ENCODE results near the gene PRKAB1.

The PRKAB1 gene

GRCh38 chr12:119682639-119683252 lies 14.8 kb downstream of the PRKAB1 start:
- Histone ChIP-seq H3K27me3 (replicated peaks; ENCODE audit: control insufficient read depth, insufficient read depth, low read length, poor library complexity, severe bottlenecking) (no peaks in the 10 kb centered on the region), H3K9me3 (ENCODE audit: control insufficient read depth, low read length) (no peaks in the 10 kb centered on the region), H3K4me3 (ENCODE audit: insufficient read depth, low read depth, low read length, poor library complexity, severe bottlenecking) (no peak overlapping the region), H3K4me1 (ENCODE audit: control insufficient read depth, insufficient read depth, low read length, poor library complexity, severe bottlenecking) (no peaks in the 10 kb centered on the region), H3K27ac (ENCODE audit: insufficient read depth, low read length, poor library complexity, severe bottlenecking) (no peak overlapping the region), H3K36me3 (ENCODE audit: control insufficient read depth, insufficient read depth, low read length) (peaks cover 37% of the 10 kb centered on the region)
- DNase-seq, result no peak

GRCh38 chr12:119683413-119683812 lies 15.5 kb downstream of the PRKAB1 start:
- no peak for DNase-seq
- no peak overlapping the region for H3K4me3 ChIP-seq (ENCODE audit: insufficient read depth, low read depth, low read length, poor library complexity, severe bottlenecking)
- H3K27me3 ChIP-seq (replicated peaks; ENCODE audit: control insufficient read depth, insufficient read depth, low read length, poor library complexity, severe bottlenecking), result no peaks in the 10 kb centered on the region
- H3K4me1 ChIP-seq (ENCODE audit: control insufficient read depth, insufficient read depth, low read length, poor library complexity, severe bottlenecking), result no peaks in the 10 kb centered on the region
- H3K9me3 ChIP-seq (ENCODE audit: control insufficient read depth, low read length), result no peaks in the 10 kb centered on the region
- H3K27ac ChIP-seq (ENCODE audit: insufficient read depth, low read length, poor library complexity, severe bottlenecking), result no peak overlapping the region
- H3K36me3 ChIP-seq (ENCODE audit: control insufficient read depth, insufficient read depth, low read length), result peaks cover 31% of the 10 kb centered on the region

- H3K4me1 ChIP-seq (ENCODE audit: control insufficient read depth, insufficient read depth, low read length, poor library complexity, severe bottlenecking), result no peaks in the 10 kb centered on the region
- peaks cover 27% of the 10 kb centered on the region for H3K36me3 ChIP-seq (ENCODE audit: control insufficient read depth, insufficient read depth, low read length)
- no peaks in the 10 kb centered on the region for H3K9me3 ChIP-seq (ENCODE audit: control insufficient read depth, low read length)
- H3K27ac ChIP-seq (ENCODE audit: insufficient read depth, low read length, poor library complexity, severe bottlenecking), result no peak overlapping the region
- H3K27me3 ChIP-seq (replicated peaks; ENCODE audit: control insufficient read depth, insufficient read depth, low read length, poor library complexity, severe bottlenecking), result no peaks in the 10 kb centered on the region
- no peak for DNase-seq
- no peak overlapping the region for H3K4me3 ChIP-seq (ENCODE audit: insufficient read depth, low read depth, low read length, poor library complexity, severe bottlenecking)
Observed at GRCh38 chr12:119683816-119684215, 15.9 kb downstream of the PRKAB1 start.

GRCh38 chr12:119684711-119685369 lies 16.9 kb downstream of the PRKAB1 start:
- DNase-seq, result no peak
- H3K9me3 ChIP-seq (ENCODE audit: control insufficient read depth, low read length), result no peaks in the 10 kb centered on the region
- no peaks in the 10 kb centered on the region for H3K4me1 ChIP-seq (ENCODE audit: control insufficient read depth, insufficient read depth, low read length, poor library complexity, severe bottlenecking)
- H3K36me3 ChIP-seq (ENCODE audit: control insufficient read depth, insufficient read depth, low read length), result peaks cover 17% of the 10 kb centered on the region
- no peaks in the 10 kb centered on the region for H3K27me3 ChIP-seq (replicated peaks; ENCODE audit: control insufficient read depth, insufficient read depth, low read length, poor library complexity, severe bottlenecking)
- H3K27ac ChIP-seq (ENCODE audit: insufficient read depth, low read length, poor library complexity, severe bottlenecking), result no peak overlapping the region
- H3K4me3 ChIP-seq (ENCODE audit: insufficient read depth, low read depth, low read length, poor library complexity, severe bottlenecking), result no peak overlapping the region

- DNase-seq, result no peak
- Histone ChIP-seq H3K4me1 (ENCODE audit: control insufficient read depth, insufficient read depth, low read length, poor library complexity, severe bottlenecking) (no peaks in the 10 kb centered on the region), H3K4me3 (ENCODE audit: insufficient read depth, low read depth, low read length, poor library complexity, severe bottlenecking) (no peak overlapping the region), H3K27ac (ENCODE audit: insufficient read depth, low read length, poor library complexity, severe bottlenecking) (no peak overlapping the region), H3K36me3 (ENCODE audit: control insufficient read depth, insufficient read depth, low read length) (peaks cover 11% of the 10 kb centered on the region), H3K27me3 (replicated peaks; ENCODE audit: control insufficient read depth, insufficient read depth, low read length, poor library complexity, severe bottlenecking) (no peaks in the 10 kb centered on the region), H3K9me3 (ENCODE audit: control insufficient read depth, low read length) (no peaks in the 10 kb centered on the region)
Observed at GRCh38 chr12:119685375-119685774, 17.4 kb downstream of the PRKAB1 start.

- peaks cover 2% of the 10 kb centered on the region for H3K36me3 ChIP-seq (ENCODE audit: control insufficient read depth, insufficient read depth, low read length)
- no peak overlapping the region for H3K4me3 ChIP-seq (ENCODE audit: insufficient read depth, low read depth, low read length, poor library complexity, severe bottlenecking)
- H3K4me1 ChIP-seq (ENCODE audit: control insufficient read depth, insufficient read depth, low read length, poor library complexity, severe bottlenecking), result no peaks in the 10 kb centered on the region
- no peak overlapping the region for H3K27ac ChIP-seq (ENCODE audit: insufficient read depth, low read length, poor library complexity, severe bottlenecking)
- H3K9me3 ChIP-seq (ENCODE audit: control insufficient read depth, low read length), result no peaks in the 10 kb centered on the region
- DNase-seq, result no peak
- H3K27me3 ChIP-seq (replicated peaks; ENCODE audit: control insufficient read depth, insufficient read depth, low read length, poor library complexity, severe bottlenecking), result no peaks in the 10 kb centered on the region
Observed at GRCh38 chr12:119686355-119686754, 18.4 kb downstream of the PRKAB1 start.

GRCh38 chr12:119686776-119687175 lies 18.8 kb downstream of the PRKAB1 start:
- H3K27ac ChIP-seq (ENCODE audit: insufficient read depth, low read length, poor library complexity, severe bottlenecking), result no peak overlapping the region
- no peaks in the 10 kb centered on the region for H3K4me1 ChIP-seq (ENCODE audit: control insufficient read depth, insufficient read depth, low read length, poor library complexity, severe bottlenecking)
- H3K9me3 ChIP-seq (ENCODE audit: control insufficient read depth, low read length), result no peaks in the 10 kb centered on the region
- no peak overlapping the region for H3K4me3 ChIP-seq (ENCODE audit: insufficient read depth, low read depth, low read length, poor library complexity, severe bottlenecking)
- H3K27me3 ChIP-seq (replicated peaks; ENCODE audit: control insufficient read depth, insufficient read depth, low read length, poor library complexity, severe bottlenecking), result no peaks in the 10 kb centered on the region
- no peak for DNase-seq
- H3K36me3 ChIP-seq (ENCODE audit: control insufficient read depth, insufficient read depth, low read length), result no peaks in the 10 kb centered on the region

- H3K36me3 ChIP-seq (ENCODE audit: control insufficient read depth, insufficient read depth, low read length), result no peaks in the 10 kb centered on the region
Observed at GRCh38 chr12:119687406-119687805, 19.5 kb downstream of the PRKAB1 start.

GRCh38 chr12:119687879-119688278 lies 19.9 kb downstream of the PRKAB1 start:
- no peak for DNase-seq
- no peaks in the 10 kb centered on the region for H3K27me3 ChIP-seq (replicated peaks; ENCODE audit: control insufficient read depth, insufficient read depth, low read length, poor library complexity, severe bottlenecking)
- H3K4me1 ChIP-seq (ENCODE audit: control insufficient read depth, insufficient read depth, low read length, poor library complexity, severe bottlenecking), result no peaks in the 10 kb centered on the region
- no peak overlapping the region for H3K4me3 ChIP-seq (ENCODE audit: insufficient read depth, low read depth, low read length, poor library complexity, severe bottlenecking)
- no peaks in the 10 kb centered on the region for H3K9me3 ChIP-seq (ENCODE audit: control insufficient read depth, low read length)
- H3K27ac ChIP-seq (ENCODE audit: insufficient read depth, low read length, poor library complexity, severe bottlenecking), result no peak overlapping the region
- no peaks in the 10 kb centered on the region for H3K36me3 ChIP-seq (ENCODE audit: control insufficient read depth, insufficient read depth, low read length)

More at GRCh38 chr12:119687406-119687805, 19.5 kb downstream of the PRKAB1 start:
- no peak overlapping the region for H3K27ac ChIP-seq (ENCODE audit: insufficient read depth, low read length, poor library complexity, severe bottlenecking)
- no peak for DNase-seq
- H3K9me3 ChIP-seq (ENCODE audit: control insufficient read depth, low read length), result no peaks in the 10 kb centered on the region
- no peak overlapping the region for H3K4me3 ChIP-seq (ENCODE audit: insufficient read depth, low read depth, low read length, poor library complexity, severe bottlenecking)
- H3K4me1 ChIP-seq (ENCODE audit: control insufficient read depth, insufficient read depth, low read length, poor library complexity, severe bottlenecking), result no peaks in the 10 kb centered on the region
- no peaks in the 10 kb centered on the region for H3K27me3 ChIP-seq (replicated peaks; ENCODE audit: control insufficient read depth, insufficient read depth, low read length, poor library complexity, severe bottlenecking)

GRCh38 chr12:119689935-119690500 lies 22.1 kb downstream of the PRKAB1 start:
- Histone ChIP-seq H3K4me1 (ENCODE audit: control insufficient read depth, insufficient read depth, low read length, poor library complexity, severe bottlenecking) (no peaks in the 10 kb centered on the region), H3K36me3 (ENCODE audit: control insufficient read depth, insufficient read depth, low read length) (no peaks in the 10 kb centered on the region), H3K27me3 (replicated peaks; ENCODE audit: control insufficient read depth, insufficient read depth, low read length, poor library complexity, severe bottlenecking) (no peaks in the 10 kb centered on the region), H3K9me3 (ENCODE audit: control insufficient read depth, low read length) (no peaks in the 10 kb centered on the region), H3K4me3 (ENCODE audit: insufficient read depth, low read depth, low read length, poor library complexity, severe bottlenecking) (no peak overlapping the region), H3K27ac (ENCODE audit: insufficient read depth, low read length, poor library complexity, severe bottlenecking) (no peak overlapping the region)
- no peak for DNase-seq

Measured in effector memory CD4-positive, alpha-beta T cell (primary cell).